ENCODE data around the gene CAPSL.
"Not testable (repeated sequence)": the region's sequence is repeated elsewhere in the genome, so short reads cannot be mapped to it uniquely, and the experiment has no call there.

CAPSL gene

GRCh38 chr5:35904443-35905132 is 33.8 kb downstream of the CAPSL start:
- DNase-seq = no peak

- DNase-seq = no peak
Measured at GRCh38 chr5:35903631-35904203, 34.7 kb downstream of the CAPSL start.

- DNase-seq = no peak
Measured at GRCh38 chr5:35902046-35902672, 36.3 kb downstream of the CAPSL start.

- DNase-seq = no peak
Measured at GRCh38 chr5:35900972-35901695, 37.3 kb downstream of the CAPSL start.

- DNase-seq = no peak
Measured at GRCh38 chr5:35899800-35900199, 38.6 kb downstream of the CAPSL start.

- DNase-seq = no peak
Measured at GRCh38 chr5:35898952-35899660, 39.3 kb downstream of the CAPSL start.

GRCh38 chr5:35894131-35894530 is 44.3 kb downstream of the CAPSL start:
- DNase-seq = no peak

GRCh38 chr5:35892799-35893198 is 45.6 kb downstream of the CAPSL start:
- DNase-seq = not testable (repeated sequence)

GRCh38 chr5:35890021-35891020 is 48.1 kb downstream of the CAPSL start:
- DNase-seq = no peak

- DNase-seq = no peak
Measured at GRCh38 chr5:35887321-35888100, 50.9 kb downstream of the CAPSL start.

- DNase-seq = no peak
Measured at GRCh38 chr5:35886381-35886780, 52.0 kb downstream of the CAPSL start.

- DNase-seq = no peak
Measured at GRCh38 chr5:35884773-35885172, 53.6 kb downstream of the CAPSL start.

GRCh38 chr5:35884191-35884769 is 54.1 kb downstream of the CAPSL start:
- DNase-seq = no peak

GRCh38 chr5:35881758-35882157 is 56.7 kb downstream of the CAPSL start:
- DNase-seq = no peak

GRCh38 chr5:35880156-35880555 is 58.3 kb downstream of the CAPSL start:
- no peak for DNase-seq

- no peak for DNase-seq
Measured at GRCh38 chr5:35879649-35880048, 58.8 kb downstream of the CAPSL start.

GRCh38 chr5:35879096-35879495 is 59.3 kb downstream of the CAPSL start:
- no peak for DNase-seq

GRCh38 chr5:35878079-35878478 is 60.3 kb downstream of the CAPSL start:
- DNase-seq = no peak

GRCh38 chr5:35877655-35878054 is 60.8 kb downstream of the CAPSL start:
- DNase-seq = no peak

- no peak for DNase-seq
Measured at GRCh38 chr5:35876922-35877321, 61.5 kb downstream of the CAPSL start.

GRCh38 chr5:35876454-35876853 is 62.0 kb downstream of the CAPSL start:
- no peak for DNase-seq
